Midbrain (tissue), 1 donor: ENCODE results near the gene ATG5.

ENCODE experiments used
- DNase-seq: peaks from one replicate; lab custom pipeline; 2025; lab: John Stamatoyannopoulos, UW

The ATG5 gene

GRCh38 chr6:106325336-106326178 lies at the start of gene ATG5:
ATG5 (minus strand) TSS chr6:106325760; CDS start chr6:106316208, 9,552 bp downstream.
- DNase-seq, result peak; percentile 98

GRCh38 chr6:106373502-106374239 lies 48.1 kb upstream of the ATG5 start:
- no peak for DNase-seq

- no peak for DNase-seq
Observed at GRCh38 chr6:106372838-106373501, 47.4 kb upstream of the ATG5 start.

GRCh38 chr6:106370639-106371038 lies 45.1 kb upstream of the ATG5 start:
- DNase-seq, result no peak

- DNase-seq, result no peak
Observed at GRCh38 chr6:106369739-106370138, 44.2 kb upstream of the ATG5 start.

GRCh38 chr6:106363401-106364138 lies 38.0 kb upstream of the ATG5 start:
- no peak for DNase-seq

GRCh38 chr6:106360989-106361430 lies 35.5 kb upstream of the ATG5 start:
- DNase-seq, result no peak

GRCh38 chr6:106360410-106360988 lies 34.9 kb upstream of the ATG5 start, which contains the start of gene CRYBG1:
CRYBG1 (plus strand) TSS chr6:106360717; CDS start chr6:106360909, 192 bp downstream.
- peak; percentile 8 for DNase-seq

- DNase-seq, result no peak
Observed at GRCh38 chr6:106359959-106360409, 34.4 kb upstream of the ATG5 start.

GRCh38 chr6:106356378-106356777 lies 30.8 kb upstream of the ATG5 start:
- DNase-seq, result no peak

GRCh38 chr6:106347219-106347618 lies 21.7 kb upstream of the ATG5 start:
- DNase-seq, result no peak

GRCh38 chr6:106339334-106340029 lies 13.9 kb upstream of the ATG5 start:
- peak; percentile 72 for DNase-seq

GRCh38 chr6:106334646-106335448 lies 9.3 kb upstream of the ATG5 start:
- DNase-seq, result peak; percentile 30

GRCh38 chr6:106324726-106325335 lies 729 bp downstream of the ATG5 start:
- DNase-seq, result no peak

GRCh38 chr6:106321940-106322339 lies 3.6 kb downstream of the ATG5 start:
- no peak for DNase-seq

- no peak for DNase-seq
Observed at GRCh38 chr6:106318851-106319250, 6.7 kb downstream of the ATG5 start.

- no peak for DNase-seq
Observed at GRCh38 chr6:106318061-106318460, 7.5 kb downstream of the ATG5 start.

- no peak for DNase-seq
Observed at GRCh38 chr6:106316375-106316766, 9.2 kb downstream of the ATG5 start.

- DNase-seq, result no peak
Observed at GRCh38 chr6:106315765-106316374, 9.7 kb downstream of the ATG5 start.
